AG04449 (cell line): ENCODE results near the gene NINL.

Source experiments
- CTCF ChIA-PET: fragments of 350-600 bp; formaldehyde crosslinking; extraction: SDS; loops from one replicate; lab custom pipeline; 2021; ENCODE audit warnings: antibody characterized with exemption; lab: Yijun Ruan, JAX
- POLR2A ChIA-PET: fragments of 400-600, 350-600 bp; formaldehyde crosslinking; extraction: SDS; loops from one replicate; lab custom pipeline; 2020; ENCODE audit warnings: antibody characterized with exemption, inconsistent platforms; lab: Yijun Ruan, JAX
- DNase-seq: peaks from one replicate; pipeline ENCODE4 v3.0.0-alpha.2; 2010; ENCODE audit warnings: low read depth, low spot score
- H3K4me3 ChIP-seq: 2 replicates; pipeline ENCODE4 v1.5.1; 2011; ENCODE audit warnings: low read depth, mild to moderate bottlenecking, control low read depth, low read length
- CTCF ChIP-seq: IDR thresholded peaks from one replicate; pipeline ENCODE4 v1.5.1; 2011; ENCODE audit warnings: mild to moderate bottlenecking, moderate library complexity, low read length, control low read depth, inconsistent platforms; ENCODE audit not compliant: insufficient read depth; ENCODE audit errors: missing control alignments

NINL gene

GRCh38 chr20:25549172-25549773, 36.1 kb downstream of the NINL start:
- H3K4me3 ChIP-seq, result no peak overlapping the region
- CTCF ChIA-PET, result no interaction called here
- TF ChIP-seq CTCF, result no peak
- no peak for DNase-seq
- POLR2A ChIA-PET, result no interaction called here

GRCh38 chr20:25548613-25549086, 36.7 kb downstream of the NINL start:
- no peak overlapping the region for H3K4me3 ChIP-seq
- DNase-seq, result no peak
- CTCF ChIA-PET, result no interaction called here
- POLR2A ChIA-PET, result no interaction called here
- no peak for TF ChIP-seq CTCF

GRCh38 chr20:25547999-25548398, 37.3 kb downstream of the NINL start:
- POLR2A ChIA-PET, result no interaction called here

GRCh38 chr20:25547063-25547462, 38.3 kb downstream of the NINL start:
- TF ChIP-seq CTCF, result no peak
- CTCF ChIA-PET, result no interaction called here
- POLR2A ChIA-PET, result no interaction called here
- H3K4me3 ChIP-seq, result no peak overlapping the region
- DNase-seq, result no peak

More at GRCh38 chr20:25547999-25548398, 37.3 kb downstream of the NINL start:
- no peak overlapping the region for H3K4me3 ChIP-seq
- CTCF ChIA-PET, result no interaction called here
- DNase-seq, result no peak
- no peak for TF ChIP-seq CTCF

GRCh38 chr20:25546048-25546447, 39.3 kb downstream of the NINL start:
- DNase-seq, result no peak
- CTCF ChIA-PET, result interaction anchor here (1.4 to 1.5 kb wide), 2 partner anchors 14 to 35 kb away, joined by 3 to 6 read pairs; no protein-coding TSS in a partner anchor
- no peak for TF ChIP-seq CTCF
- no peak overlapping the region for H3K4me3 ChIP-seq
- POLR2A ChIA-PET, result no interaction called here

GRCh38 chr20:25545171-25545570, 40.2 kb downstream of the NINL start:
- no peak for DNase-seq
- POLR2A ChIA-PET, result no interaction called here
- no peak for TF ChIP-seq CTCF
- H3K4me3 ChIP-seq, result no peak overlapping the region
- CTCF ChIA-PET, result interaction anchor here (0.9 to 1.5 kb wide), 4 partner anchors 9 to 36 kb away, joined by 3 to 6 read pairs (median 4); no protein-coding TSS in a partner anchor
